Chondrocyte (in vitro differentiated cells): ENCODE data around the gene SYNC. TPM values are rescaled to one million over a fixed set of nuclear protein-coding genes. Genes with fewer than 3 reads are reported as not detected.
A peak's percentile ranks its signal among the peaks of the same experiment; 100 is the strongest.

Experiments
- DNase-seq: peaks from one replicate; pipeline ENCODE4 v3.0.0; 2021; ENCODE audit warnings: mixed read lengths, low spot score
- H3K27ac Mint-ChIP-seq: one replicate; pipeline ENCODE4 v1.8.0; 2021; ENCODE audit warnings: mild to moderate bottlenecking, moderate library complexity, mixed read lengths; ENCODE audit not compliant: unreplicated experiment
- H3K27me3 Mint-ChIP-seq: 2 replicates; pipeline ENCODE4 v1.8.0; 2021; ENCODE audit warnings: low read depth, mixed read lengths
- H3K36me3 Mint-ChIP-seq: 2 replicates; pipeline ENCODE4 v1.8.0; 2021; ENCODE audit warnings: low read depth, mixed read lengths
- H3K4me1 Mint-ChIP-seq: 2 replicates; pipeline ENCODE4 v1.8.0; 2021; ENCODE audit warnings: low read depth, mild to moderate bottlenecking, mixed read lengths
- H3K4me3 Mint-ChIP-seq: one replicate; pipeline ENCODE4 v1.8.0; 2021; ENCODE audit warnings: mild to moderate bottlenecking, moderate library complexity, mixed read lengths; ENCODE audit not compliant: unreplicated experiment
- H3K9me3 Mint-ChIP-seq: 2 replicates; pipeline ENCODE4 v1.8.0; 2021; ENCODE audit warnings: low read depth, mixed read lengths
- total RNA-seq: library from RNA; stranded (reverse); gene quantifications from 3 replicates; pipeline ENCODE4 v1.2.1, GENCODE V29; 2021
- TF ChIP-seq, protein P1 (sequence below): fragments of 200-600 bp; sonication (generic); IDR thresholded peaks from 2 replicates; pipeline ENCODE4 v1.5.0; 2021; ENCODE audit warnings: antibody characterized with exemption, mild to moderate bottlenecking, moderate library complexity

SYNC gene
- total RNA-seq, 1 donor from 2014 or later, result 71.8 TPM

DNA sequence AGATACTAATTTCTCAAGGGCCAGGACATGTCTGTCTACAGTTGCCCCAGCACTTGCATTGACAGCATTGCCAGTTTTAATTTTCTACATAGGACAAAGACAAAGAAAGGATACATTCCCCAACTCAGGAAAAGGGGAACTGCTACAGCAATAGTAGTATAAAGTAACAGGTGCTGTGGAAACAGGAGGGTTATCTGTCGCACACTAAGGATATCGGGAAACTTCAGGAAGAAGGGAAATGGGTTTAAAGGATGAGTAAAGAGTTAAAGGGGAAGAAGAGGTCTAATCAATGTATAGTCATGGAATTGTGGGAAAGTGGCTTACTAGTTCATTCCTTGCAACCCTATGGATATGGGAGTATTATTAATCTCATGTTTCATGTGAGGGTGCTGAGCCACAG is 16.2 kb downstream of the SYNC start:
- Mint-ChIP-seq H3K9me3 (no peaks in the 10 kb centered on the region), H3K27ac (no peak overlapping the region), H3K4me3 (no peak overlapping the region), H3K4me1 (peaks cover 17% of the 10 kb centered on the region), H3K27me3 (no peaks in the 10 kb centered on the region), H3K36me3 (peaks cover 25% of the 10 kb centered on the region)
- TF ChIP-seq, protein P1, sequence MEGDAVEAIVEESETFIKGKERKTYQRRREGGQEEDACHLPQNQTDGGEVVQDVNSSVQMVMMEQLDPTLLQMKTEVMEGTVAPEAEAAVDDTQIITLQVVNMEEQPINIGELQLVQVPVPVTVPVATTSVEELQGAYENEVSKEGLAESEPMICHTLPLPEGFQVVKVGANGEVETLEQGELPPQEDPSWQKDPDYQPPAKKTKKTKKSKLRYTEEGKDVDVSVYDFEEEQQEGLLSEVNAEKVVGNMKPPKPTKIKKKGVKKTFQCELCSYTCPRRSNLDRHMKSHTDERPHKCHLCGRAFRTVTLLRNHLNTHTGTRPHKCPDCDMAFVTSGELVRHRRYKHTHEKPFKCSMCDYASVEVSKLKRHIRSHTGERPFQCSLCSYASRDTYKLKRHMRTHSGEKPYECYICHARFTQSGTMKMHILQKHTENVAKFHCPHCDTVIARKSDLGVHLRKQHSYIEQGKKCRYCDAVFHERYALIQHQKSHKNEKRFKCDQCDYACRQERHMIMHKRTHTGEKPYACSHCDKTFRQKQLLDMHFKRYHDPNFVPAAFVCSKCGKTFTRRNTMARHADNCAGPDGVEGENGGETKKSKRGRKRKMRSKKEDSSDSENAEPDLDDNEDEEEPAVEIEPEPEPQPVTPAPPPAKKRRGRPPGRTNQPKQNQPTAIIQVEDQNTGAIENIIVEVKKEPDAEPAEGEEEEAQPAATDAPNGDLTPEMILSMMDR, result no peak
- no peak for DNase-seq

DNA sequence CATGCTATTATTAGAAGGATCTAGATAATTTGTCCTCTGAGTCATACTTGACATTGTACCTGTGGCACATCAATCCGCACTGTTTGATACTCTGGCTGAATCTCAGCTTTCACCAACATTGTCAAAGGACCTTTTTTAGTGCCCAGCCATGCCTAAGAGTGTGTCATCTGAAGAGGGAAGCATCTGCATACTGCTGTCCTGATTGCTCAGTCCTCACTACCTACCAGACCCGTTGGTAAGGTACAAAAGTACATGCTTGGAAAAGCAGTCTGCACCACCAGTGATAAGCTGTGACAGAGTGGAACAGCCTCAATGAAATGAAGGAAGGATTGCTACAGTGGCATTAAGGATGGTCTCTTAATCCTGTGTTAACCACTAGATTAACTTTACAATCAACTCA is 17.1 kb downstream of the SYNC start:
- Mint-ChIP-seq H3K4me1 (peaks cover 19% of the 10 kb centered on the region), H3K27ac (peak overlapping the region; percentile 32), H3K27me3 (no peaks in the 10 kb centered on the region), H3K9me3 (no peaks in the 10 kb centered on the region), H3K36me3 (peaks cover 34% of the 10 kb centered on the region), H3K4me3 (no peak overlapping the region)
- no peak for DNase-seq
- TF ChIP-seq, protein P1, result no peak

DNA sequence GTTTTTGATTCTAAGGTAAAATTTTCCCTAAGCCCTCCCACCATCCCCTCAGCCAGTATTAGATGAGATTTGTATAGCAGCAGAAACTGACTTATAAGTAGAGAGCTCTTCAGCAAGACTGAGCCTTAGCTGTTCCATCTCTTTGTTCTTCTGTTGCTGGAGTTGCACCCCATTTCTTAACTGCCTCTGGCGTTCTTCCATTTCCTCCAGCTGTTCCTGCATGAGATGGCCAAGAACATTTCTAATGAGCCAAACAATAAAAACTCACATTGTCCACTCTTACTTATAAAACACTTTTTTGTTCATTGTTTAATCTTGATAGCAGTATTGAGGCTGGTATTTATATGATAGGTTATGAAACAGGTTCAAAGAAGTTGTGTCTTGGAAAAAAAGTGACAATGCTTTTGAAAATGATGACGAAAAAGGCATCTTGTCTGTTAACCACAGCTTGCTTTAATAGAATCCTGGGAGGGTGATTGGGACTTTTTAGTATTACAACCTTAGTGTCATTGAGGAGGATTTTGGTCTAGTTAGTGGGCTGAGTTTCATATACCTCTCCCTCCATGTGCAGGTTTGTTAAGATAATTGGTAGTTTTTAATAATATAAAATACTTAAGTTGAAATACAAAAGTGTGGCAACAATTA is 18.3 kb downstream of the SYNC start:
- no peak for DNase-seq
- Mint-ChIP-seq H3K4me1 (peaks cover 19% of the 10 kb centered on the region), H3K9me3 (no peaks in the 10 kb centered on the region), H3K4me3 (no peak overlapping the region), H3K27me3 (no peaks in the 10 kb centered on the region), H3K27ac (peak overlapping the region; percentile 61), H3K36me3 (peaks cover 35% of the 10 kb centered on the region)
- TF ChIP-seq, protein P1, result no peak

DNA sequence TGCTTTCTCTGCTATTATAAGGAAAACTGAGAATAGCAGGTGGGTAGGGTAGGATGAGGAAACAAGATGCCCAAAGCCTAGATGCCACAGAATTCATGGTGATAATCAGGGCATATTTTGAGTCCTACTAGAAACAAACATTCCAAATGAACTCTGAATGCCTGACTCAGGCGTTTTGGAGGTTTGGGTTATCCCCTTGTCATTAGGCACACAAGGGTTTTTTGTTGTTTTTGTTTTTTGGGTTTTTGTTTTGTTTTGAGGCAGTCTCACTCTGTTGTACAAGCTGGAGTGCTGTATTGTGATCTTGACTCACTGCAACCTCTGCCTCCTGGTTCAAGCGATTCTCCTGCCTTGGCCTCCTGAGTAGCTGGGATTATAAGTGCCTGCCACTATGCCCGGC is 19.2 kb downstream of the SYNC start:
- DNase-seq, result no peak
- TF ChIP-seq, protein P1, result no peak
- Mint-ChIP-seq H3K4me3 (no peak overlapping the region), H3K9me3 (no peaks in the 10 kb centered on the region), H3K27ac (no peak overlapping the region), H3K27me3 (no peaks in the 10 kb centered on the region), H3K4me1 (peaks cover 19% of the 10 kb centered on the region), H3K36me3 (peaks cover 35% of the 10 kb centered on the region)

DNA sequence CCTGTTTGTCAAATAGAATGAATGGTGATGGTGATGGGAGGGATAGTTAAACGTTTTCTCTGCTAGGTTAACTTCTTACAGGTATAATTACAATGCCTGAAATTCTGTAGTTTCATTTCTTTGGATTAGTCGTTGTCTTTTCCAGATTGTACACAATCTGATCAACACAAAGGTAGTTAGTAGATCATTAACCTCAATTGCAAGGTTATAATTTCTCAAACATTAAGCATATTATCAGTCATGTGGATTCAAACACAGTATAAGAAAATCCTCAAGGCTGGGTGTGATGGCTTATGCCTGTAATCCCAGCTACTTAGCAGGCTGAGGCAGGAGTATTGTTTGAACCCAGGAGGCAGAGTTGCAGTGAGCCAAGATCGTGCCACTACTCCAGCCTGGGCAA is 20.6 kb downstream of the SYNC start:
- H3K4me3 Mint-ChIP-seq, result no peak overlapping the region
- TF ChIP-seq, protein P1, result no peak
- H3K36me3 Mint-ChIP-seq, result peaks cover 38% of the 10 kb centered on the region
- H3K9me3 Mint-ChIP-seq, result no peaks in the 10 kb centered on the region
- DNase-seq, result no peak
- H3K27me3 Mint-ChIP-seq, result no peaks in the 10 kb centered on the region
- no peak overlapping the region for H3K27ac Mint-ChIP-seq
- H3K4me1 Mint-ChIP-seq, result peaks cover 22% of the 10 kb centered on the region
